HL-60 (cell line): ENCODE results near the gene DMRT2.

Source experiments
- DNase-seq, 2 experiments: peaks; one replicate each; pipeline ENCODE4 v3.0.0-alpha.2; 2010 to 2020; ENCODE audit warnings: low read depth in 1 of 2, low spot score in 1 of 2
- H3K27ac ChIP-seq: fragments of 250-450 bp; sonication (Bioruptor Pico); replicated peaks from 2 replicates; pipeline ENCODE4 v1.5.1; 2020; ENCODE audit warnings: mild to moderate bottlenecking, moderate library complexity
- H3K27me3 ChIP-seq: fragments of 250-450 bp; sonication (Bioruptor Pico); 2 replicates; pipeline ENCODE4 v1.5.1; 2021; ENCODE audit warnings: mild to moderate bottlenecking, moderate library complexity; ENCODE audit not compliant: insufficient read depth, poor library complexity, severe bottlenecking
- H3K4me3 ChIP-seq: replicated peaks from 2 replicates; pipeline ENCODE4 v1.5.1; 2011; ENCODE audit warnings: mild to moderate bottlenecking, control low read depth, low read length; ENCODE audit not compliant: insufficient read depth
- GABPA ChIP-seq: IDR thresholded peaks from 2 replicates; pipeline ENCODE4 v1.6.1; 2012; ENCODE audit warnings: low read depth
- POLR2AphosphoS5 ChIP-seq: IDR thresholded peaks from 2 replicates; pipeline ENCODE4 v1.6.1; 2012; ENCODE audit warnings: low read depth
- REST ChIP-seq: IDR thresholded peaks from 2 replicates; pipeline ENCODE4 v1.6.1; 2012; ENCODE audit warnings: low read depth; ENCODE audit not compliant: insufficient replicate concordance
- SPI1 ChIP-seq: IDR thresholded peaks from 2 replicates; pipeline ENCODE4 v1.6.1; 2012; ENCODE audit warnings: low read depth, mild to moderate bottlenecking, borderline replicate concordance
- TF ChIP-seq, protein P1 (sequence below): IDR thresholded peaks from one replicate; pipeline ENCODE4 v1.5.1; 2011; ENCODE audit warnings: low read length, control low read depth, inconsistent platforms; ENCODE audit not compliant: insufficient read depth

DMRT2 gene

GRCh38 chr9:1083325-1083913, 33.3 kb downstream of the DMRT2 start:
- TF ChIP-seq POLR2AphosphoS5, result no peak
- TF ChIP-seq, protein P1, sequence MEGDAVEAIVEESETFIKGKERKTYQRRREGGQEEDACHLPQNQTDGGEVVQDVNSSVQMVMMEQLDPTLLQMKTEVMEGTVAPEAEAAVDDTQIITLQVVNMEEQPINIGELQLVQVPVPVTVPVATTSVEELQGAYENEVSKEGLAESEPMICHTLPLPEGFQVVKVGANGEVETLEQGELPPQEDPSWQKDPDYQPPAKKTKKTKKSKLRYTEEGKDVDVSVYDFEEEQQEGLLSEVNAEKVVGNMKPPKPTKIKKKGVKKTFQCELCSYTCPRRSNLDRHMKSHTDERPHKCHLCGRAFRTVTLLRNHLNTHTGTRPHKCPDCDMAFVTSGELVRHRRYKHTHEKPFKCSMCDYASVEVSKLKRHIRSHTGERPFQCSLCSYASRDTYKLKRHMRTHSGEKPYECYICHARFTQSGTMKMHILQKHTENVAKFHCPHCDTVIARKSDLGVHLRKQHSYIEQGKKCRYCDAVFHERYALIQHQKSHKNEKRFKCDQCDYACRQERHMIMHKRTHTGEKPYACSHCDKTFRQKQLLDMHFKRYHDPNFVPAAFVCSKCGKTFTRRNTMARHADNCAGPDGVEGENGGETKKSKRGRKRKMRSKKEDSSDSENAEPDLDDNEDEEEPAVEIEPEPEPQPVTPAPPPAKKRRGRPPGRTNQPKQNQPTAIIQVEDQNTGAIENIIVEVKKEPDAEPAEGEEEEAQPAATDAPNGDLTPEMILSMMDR, result no peak
- TF ChIP-seq REST, result no peak
- no peak for TF ChIP-seq SPI1
- no peak for TF ChIP-seq GABPA
- DNase-seq, result no peak
- Histone ChIP-seq H3K4me3 (no peak overlapping the region), H3K27ac (no peak overlapping the region), H3K27me3 (peaks cover 2% of the 10 kb centered on the region)

DNA sequence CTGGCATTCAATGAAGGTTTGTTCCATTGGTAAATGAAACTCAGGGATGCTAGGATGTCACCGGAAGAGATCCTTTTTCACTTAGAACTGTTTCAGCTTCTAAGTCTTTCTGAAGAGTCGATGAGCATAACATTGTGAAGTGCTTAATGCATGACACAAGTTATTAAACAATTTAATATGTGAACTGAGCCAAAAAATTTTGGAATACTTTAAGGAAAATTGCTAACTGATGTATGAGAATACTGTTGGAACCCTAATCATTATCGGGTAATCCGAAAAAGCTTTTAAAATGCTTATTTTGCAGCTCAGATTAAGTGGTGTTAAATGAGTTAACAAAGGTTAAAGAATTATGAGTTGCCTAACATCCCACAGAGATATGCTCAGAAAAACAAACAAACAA, 34.9 kb downstream of the DMRT2 start:
- Histone ChIP-seq H3K4me3 (no peak overlapping the region), H3K27ac (no peak overlapping the region), H3K27me3 (no peaks in the 10 kb centered on the region)
- DNase-seq, result no peak
- no peak for TF ChIP-seq GABPA
- no peak for TF ChIP-seq POLR2AphosphoS5
- TF ChIP-seq, protein P1, result no peak
- TF ChIP-seq SPI1, result no peak
- no peak for TF ChIP-seq REST

- Histone ChIP-seq H3K27ac (no peak overlapping the region), H3K4me3 (no peak overlapping the region), H3K27me3 (no peaks in the 10 kb centered on the region)
- TF ChIP-seq POLR2AphosphoS5 (no peak), REST (no peak), GABPA (no peak), SPI1 (no peak)
- TF ChIP-seq, protein P1, result no peak
- no peak for DNase-seq
These were observed 36.4 kb downstream of the DMRT2 start for GRCh38 chr9:1086517-1086916.
